H9 (cell line): ENCODE results near the gene TSPAN1. TPM values are rescaled to one million over a fixed set of nuclear protein-coding genes. Genes with fewer than 3 reads are reported as not detected.
A peak's percentile ranks its signal among the peaks of the same experiment; 100 is the strongest.

Source experiments
- DNase-seq: peaks from one replicate; pipeline ENCODE4 v3.0.0-alpha.2; 2017
- H2AFZ ChIP-seq: one replicate; pipeline ENCODE4 v1.6.1; 2013; ENCODE audit warnings: mild to moderate bottlenecking, low read length, control low read depth, moderate library complexity
- H2AK5ac ChIP-seq: 2 replicates; pipeline ENCODE4 v1.6.1; 2013; ENCODE audit warnings: low read length, control low read depth, mixed read lengths; ENCODE audit not compliant: insufficient read length
- H2BK120ac ChIP-seq: one replicate; pipeline ENCODE4 v1.6.1; 2013; ENCODE audit warnings: low read depth, mild to moderate bottlenecking, low read length, control low read depth, inconsistent platforms; ENCODE audit not compliant: poor library complexity, severe bottlenecking
- H2BK12ac ChIP-seq: 2 replicates; pipeline ENCODE4 v1.6.1; 2013; ENCODE audit warnings: low read length, control low read depth, mixed read lengths, low read depth; ENCODE audit not compliant: insufficient read length
- H2BK15ac ChIP-seq: 2 replicates; pipeline ENCODE4 v1.6.1; 2013; ENCODE audit warnings: low read depth, low read length, control low read depth
- H2BK20ac ChIP-seq: one replicate; pipeline ENCODE4 v1.6.1; 2013; ENCODE audit warnings: low read depth, mild to moderate bottlenecking, low read length, control low read depth, inconsistent platforms; ENCODE audit not compliant: poor library complexity, severe bottlenecking
- H2BK5ac ChIP-seq: 2 replicates; pipeline ENCODE4 v1.6.1; 2013; ENCODE audit warnings: low read length, control low read depth, mixed read lengths; ENCODE audit not compliant: insufficient read length
- H3K14ac ChIP-seq: 2 replicates; pipeline ENCODE4 v1.6.1; 2013; ENCODE audit warnings: low read length, control low read depth; ENCODE audit not compliant: insufficient read depth
- H3K18ac ChIP-seq: 2 replicates; pipeline ENCODE4 v1.6.1; 2013; ENCODE audit warnings: low read depth, mild to moderate bottlenecking, mixed read lengths, low read length, control low read depth; ENCODE audit not compliant: insufficient read length
- H3K23ac ChIP-seq: 2 replicates; pipeline ENCODE4 v1.6.1; 2013; ENCODE audit warnings: low read length, control low read depth, mixed read lengths, low read depth; ENCODE audit not compliant: insufficient read length
- H3K23me2 ChIP-seq: 2 replicates; pipeline ENCODE4 v1.6.1; 2013; ENCODE audit warnings: low read depth, mild to moderate bottlenecking, mixed read lengths, low read length, control low read depth; ENCODE audit not compliant: insufficient read length, poor library complexity, severe bottlenecking
- H3K27ac ChIP-seq: 2 replicates; pipeline ENCODE4 v1.5.1; 2013; ENCODE audit warnings: low read length, control low read depth, mixed read lengths, low read depth; ENCODE audit not compliant: insufficient read length
- H3K27me3 ChIP-seq: 2 replicates; pipeline ENCODE4 v1.6.1; 2013; ENCODE audit warnings: low read length, control low read depth, inconsistent platforms; ENCODE audit not compliant: insufficient read depth
- H3K4ac ChIP-seq: 2 replicates; pipeline ENCODE4 v1.6.1; 2013; ENCODE audit warnings: low read depth, mild to moderate bottlenecking, control low read depth, inconsistent platforms, low read length, moderate library complexity
- H3K4me1 ChIP-seq: 2 replicates; pipeline ENCODE4 v1.6.1; 2013; ENCODE audit warnings: low read length, control low read depth, inconsistent platforms; ENCODE audit not compliant: insufficient read depth
- H3K4me2 ChIP-seq: 2 replicates; pipeline ENCODE4 v1.6.1; 2013; ENCODE audit warnings: low read length, control low read depth, mixed read lengths; ENCODE audit not compliant: insufficient read length, insufficient read depth
- H3K56ac ChIP-seq: 2 replicates; pipeline ENCODE4 v1.6.1; 2013; ENCODE audit warnings: low read depth, mild to moderate bottlenecking, mixed read lengths, low read length, control low read depth; ENCODE audit not compliant: insufficient read length
- H3K79me1 ChIP-seq: 2 replicates; pipeline ENCODE4 v1.6.1; 2013; ENCODE audit warnings: low read depth, mild to moderate bottlenecking, moderate library complexity, low read length, control low read depth, inconsistent platforms; ENCODE audit not compliant: insufficient read depth, poor library complexity, severe bottlenecking
- H3K79me2 ChIP-seq: 2 replicates; pipeline ENCODE4 v1.6.1; 2013; ENCODE audit warnings: low read length, control low read depth, inconsistent platforms; ENCODE audit not compliant: insufficient read depth
- H3K9ac ChIP-seq: 2 replicates; pipeline ENCODE4 v1.6.1; 2013; ENCODE audit warnings: low read length, control low read depth, mixed read lengths; ENCODE audit not compliant: insufficient read length; ENCODE audit errors: extremely low read depth
- H3K9me3 ChIP-seq: one replicate; pipeline ENCODE4 v1.6.1; 2013; ENCODE audit warnings: low read depth, low read length, inconsistent platforms; ENCODE audit not compliant: control insufficient read depth
- H3T11ph ChIP-seq: one replicate; pipeline ENCODE4 v1.6.1; 2013; ENCODE audit warnings: mild to moderate bottlenecking, low read length, control low read depth, inconsistent platforms
- H4K20me1 ChIP-seq: one replicate; pipeline ENCODE4 v1.6.1; 2013; ENCODE audit not compliant: control insufficient read depth, insufficient read length, insufficient read depth
- H4K5ac ChIP-seq: 2 replicates; pipeline ENCODE4 v1.6.1; 2013; ENCODE audit warnings: low read depth, mild to moderate bottlenecking, mixed read lengths, low read length, control low read depth; ENCODE audit not compliant: insufficient read length
- H4K8ac ChIP-seq: replicated peaks from 2 replicates; pipeline ENCODE4 v1.6.1; 2013; ENCODE audit warnings: low read length, control low read depth, mixed read lengths, low read depth; ENCODE audit not compliant: insufficient read length
- H4K91ac ChIP-seq: 2 replicates; pipeline ENCODE4 v1.6.1; 2013; ENCODE audit warnings: low read depth, mild to moderate bottlenecking, moderate library complexity, mixed read lengths, low read length, control low read depth; ENCODE audit not compliant: insufficient read length
- H3K27ac Mint-ChIP-seq, 3 experiments: 2 replicates in 2 of 3; 3 replicates in 1 of 3; pipeline ENCODE4 v1.8.0; 2020 to 2021; ENCODE audit warnings: mixed read lengths in 3 of 3, mild to moderate bottlenecking in 1 of 3, moderate library complexity in 1 of 3
- H3K27me3 Mint-ChIP-seq: 2 replicates; pipeline ENCODE4 v1.8.0; 2021; ENCODE audit warnings: low read depth, mild to moderate bottlenecking, moderate library complexity, mixed read lengths
- H3K36me3 Mint-ChIP-seq, 3 experiments: 2 replicates in 2 of 3; 3 replicates in 1 of 3; pipeline ENCODE4 v1.8.0; 2020 to 2021; ENCODE audit warnings: low read depth in 3 of 3, mixed read lengths in 3 of 3; ENCODE audit not compliant: insufficient read depth in 1 of 3
- H3K4me1 Mint-ChIP-seq, 2 experiments: 2 replicates each; pipeline ENCODE4 v1.8.0; 2020; ENCODE audit warnings: mixed read lengths in 2 of 2
- H3K4me3 Mint-ChIP-seq, 2 experiments: 2 replicates in 1 of 2; 3 replicates in 1 of 2; pipeline ENCODE4 v1.8.0; 2020 to 2021; ENCODE audit warnings: mild to moderate bottlenecking in 2 of 2, mixed read lengths in 2 of 2, moderate library complexity in 1 of 2
- H3K9me3 Mint-ChIP-seq, 2 experiments: 2 replicates in 1 of 2; 3 replicates in 1 of 2; pipeline ENCODE4 v1.8.0; 2020; ENCODE audit warnings: mild to moderate bottlenecking in 2 of 2, mixed read lengths in 2 of 2, moderate library complexity in 1 of 2
- WGBS: extraction: QIAGEN DNeasy Blood & Tissue Kit; methylation state at CpG from one replicate; pipeline ENCODE4 v1.1.7; 2013; ENCODE audit warnings: missing lambda C conversion rate, low lambda C conversion rate, mixed read lengths; ENCODE audit not compliant: insufficient read length; ENCODE audit errors: extremely low coverage; 5-methylcytosine and 5-hydroxymethylcytosine counted together
- total RNA-seq: library from RNA; stranded (reverse); gene quantifications from 2 replicates; pipeline ENCODE4 v1.2.1, GENCODE V29; 2021
- TF ChIP-seq, protein P1 (sequence below): fragments of 200-600 bp; sonication (generic); conservative IDR thresholded peaks from 3 replicates; pipeline ENCODE4 v1.8.0; 2021; ENCODE audit warnings: antibody characterized with exemption, mild to moderate bottlenecking

Gene TSPAN1
- total RNA-seq, 1 experiment from 2014 or later = not detected

- no peak overlapping the region for H3K27ac ChIP-seq
- Mint-ChIP-seq H3K4me3 (peak overlapping the region; percentile 75 to 90), H3K27me3 (peaks cover 19% of the 10 kb centered on the region), H3K9me3 (peaks cover 0 to 3% of the 10 kb centered on the region in 2 experiments; a peak in 1 of 5 replicates), H3K36me3 (no peaks in the 10 kb centered on the region; a peak in 1 of 7 replicates), H3K27ac (peak overlapping the region in 2 of 3 experiments; percentile 100; a peak in 5 of 7 replicates), H3K4me1 (peaks cover 30 to 34% of the 10 kb centered on the region in 2 experiments)
- no peak overlapping the region for H2BK12ac ChIP-seq
- no peak overlapping the region for H3K23ac ChIP-seq
- no peak overlapping the region for H3T11ph ChIP-seq
- no peaks in the 10 kb centered on the region; the same call in 1 of the 2 replicates for H3K27me3 ChIP-seq
- no peak for DNase-seq
- H3K56ac ChIP-seq = no peak overlapping the region
- H3K23me2 ChIP-seq = peaks cover 15% of the 10 kb centered on the region
- no peak overlapping the region for H2BK20ac ChIP-seq
- H4K20me1 ChIP-seq = no peaks in the 10 kb centered on the region
- H3K79me1 ChIP-seq = no peaks in the 10 kb centered on the region
- H3K9me3 ChIP-seq = no peaks in the 10 kb centered on the region
- no peak overlapping the region for H2AFZ ChIP-seq
- no peak overlapping the region for H2BK120ac ChIP-seq
- peak overlapping the region; percentile 41 for H3K9ac ChIP-seq
- H2AK5ac ChIP-seq = no peak overlapping the region
- H3K4me1 ChIP-seq = peaks cover 6% of the 10 kb centered on the region; the same call in 1 of the 2 replicates
- no peak overlapping the region for H4K91ac ChIP-seq
- H3K4me2 ChIP-seq = peak overlapping the region; percentile 81
- no peaks in the 10 kb centered on the region for H3K79me2 ChIP-seq
- no peak overlapping the region for H4K8ac ChIP-seq
- TF ChIP-seq, protein P1, sequence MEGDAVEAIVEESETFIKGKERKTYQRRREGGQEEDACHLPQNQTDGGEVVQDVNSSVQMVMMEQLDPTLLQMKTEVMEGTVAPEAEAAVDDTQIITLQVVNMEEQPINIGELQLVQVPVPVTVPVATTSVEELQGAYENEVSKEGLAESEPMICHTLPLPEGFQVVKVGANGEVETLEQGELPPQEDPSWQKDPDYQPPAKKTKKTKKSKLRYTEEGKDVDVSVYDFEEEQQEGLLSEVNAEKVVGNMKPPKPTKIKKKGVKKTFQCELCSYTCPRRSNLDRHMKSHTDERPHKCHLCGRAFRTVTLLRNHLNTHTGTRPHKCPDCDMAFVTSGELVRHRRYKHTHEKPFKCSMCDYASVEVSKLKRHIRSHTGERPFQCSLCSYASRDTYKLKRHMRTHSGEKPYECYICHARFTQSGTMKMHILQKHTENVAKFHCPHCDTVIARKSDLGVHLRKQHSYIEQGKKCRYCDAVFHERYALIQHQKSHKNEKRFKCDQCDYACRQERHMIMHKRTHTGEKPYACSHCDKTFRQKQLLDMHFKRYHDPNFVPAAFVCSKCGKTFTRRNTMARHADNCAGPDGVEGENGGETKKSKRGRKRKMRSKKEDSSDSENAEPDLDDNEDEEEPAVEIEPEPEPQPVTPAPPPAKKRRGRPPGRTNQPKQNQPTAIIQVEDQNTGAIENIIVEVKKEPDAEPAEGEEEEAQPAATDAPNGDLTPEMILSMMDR = no peak
- no peak overlapping the region for H3K4ac ChIP-seq
- H4K5ac ChIP-seq = no peak overlapping the region
- H3K18ac ChIP-seq = no peak overlapping the region
- H3K14ac ChIP-seq = no peak overlapping the region
- H2BK5ac ChIP-seq = no peak overlapping the region
- no peak overlapping the region for H2BK15ac ChIP-seq
- no CpG with 5 or more reads among the region's 3 CpGs for WGBS
Measured at GRCh38 chr1:46133781-46134350, 41.0 kb upstream of the TSPAN1 start.
